Smooth muscle cell (in vitro differentiated cells): ENCODE measurements around the gene MRPS21. TPM values are rescaled to one million over a fixed set of nuclear protein-coding genes. Genes with fewer than 3 reads are reported as not detected.
A peak's percentile ranks its signal among the peaks of the same experiment; 100 is the strongest.
"Not testable (repeated sequence)": the region's sequence is repeated elsewhere in the genome, so short reads cannot be mapped to it uniquely, and the experiment has no call there.

Experiments used
- DNase-seq: peaks from one replicate; lab custom pipeline; 2025; ENCODE audit not compliant: unreplicated experiment; lab: John Stamatoyannopoulos, UW
- H2AFZ ChIP-seq: fragments of 200-600 bp; sonication (generic); 2 replicates; pipeline ENCODE4 v1.6.0; 2016; ENCODE audit warnings: antibody characterized with exemption, low read depth, mild to moderate bottlenecking
- H3F3A ChIP-seq: fragments of 200-600 bp; sonication (generic); 2 replicates; pipeline ENCODE4 v1.6.0; 2017; ENCODE audit warnings: antibody characterized with exemption, low read depth
- H3K27ac ChIP-seq: fragments of 200-600 bp; sonication (generic); 2 replicates; pipeline ENCODE4 v1.5.1; 2016; ENCODE audit warnings: low read depth, mild to moderate bottlenecking
- H3K27me3 ChIP-seq: fragments of 200-600 bp; sonication (generic); 2 replicates; pipeline ENCODE4 v1.6.1; 2016; ENCODE audit warnings: low read depth, mild to moderate bottlenecking
- H3K36me3 ChIP-seq: fragments of 200-600 bp; sonication (generic); 2 replicates; pipeline ENCODE4 v1.5.1; 2016; ENCODE audit warnings: low read depth
- H3K4me1 ChIP-seq: fragments of 200-600 bp; sonication (generic); 2 replicates; pipeline ENCODE4 v1.5.1; 2016; ENCODE audit warnings: low read depth
- H3K4me2 ChIP-seq: fragments of 200-600 bp; sonication (generic); 2 replicates; pipeline ENCODE4 v1.6.0; 2016; ENCODE audit warnings: mild to moderate bottlenecking
- H3K4me3 ChIP-seq: fragments of 200-600 bp; sonication (generic); 2 replicates; pipeline ENCODE4 v1.5.1; 2016; ENCODE audit warnings: mild to moderate bottlenecking
- H3K79me2 ChIP-seq: fragments of 200-600 bp; sonication (generic); 2 replicates; pipeline ENCODE4 v1.6.0; 2016; ENCODE audit warnings: low read depth, mild to moderate bottlenecking
- H3K9ac ChIP-seq: fragments of 200-600 bp; sonication (generic); 2 replicates; pipeline ENCODE4 v1.6.0; 2016; ENCODE audit warnings: low read depth
- H3K9me3 ChIP-seq: fragments of 200-600 bp; sonication (generic); replicated peaks from 2 replicates; pipeline ENCODE4 v1.5.1; 2016; ENCODE audit warnings: low read depth
- H4K20me1 ChIP-seq: fragments of 200-600 bp; sonication (generic); 2 replicates; pipeline ENCODE4 v1.6.0; 2016; ENCODE audit warnings: low read depth
- CTCF ChIP-seq: fragments of 200-600 bp; sonication (generic); IDR thresholded peaks from 2 replicates; pipeline ENCODE4 v1.5.1; 2017; ENCODE audit warnings: borderline replicate concordance, mild to moderate bottlenecking, antibody characterized with exemption; ENCODE audit not compliant: insufficient read depth, poor library complexity, severe bottlenecking
- WGBS: methylation state at CpG from one replicate; pipeline ENCODE4 v1.1.7; 2016; ENCODE audit warnings: low lambda C conversion rate; 5-methylcytosine and 5-hydroxymethylcytosine counted together
- polyA plus RNA-seq: library from polyadenylated mRNA; unstranded; fragments of >200 nt; fragmentation: Nextera tagmentation; extraction: Ambion mirVana; gene quantifications from 2 replicates; pipeline ENCODE4 v1.2.1, GENCODE V29; 2016
- total RNA-seq: library from RNA; depleted of rRNA; stranded (reverse); fragments of >200 nt; gene quantifications from 2 replicates; pipeline ENCODE4 v1.2.3, GENCODE V29; 2014

The MRPS21 gene
- total and polyA plus RNA-seq, 2 experiments from 2014 or later, result 53.8 to 85.9 TPM

- H4K20me1 ChIP-seq, result no peaks in the 10 kb centered on the region
- no peaks in the 10 kb centered on the region for H3K9me3 ChIP-seq
- peaks cover 12% of the 10 kb centered on the region for H3F3A ChIP-seq
- WGBS, result 89% methylated on average over 10 of the region's 10 CpGs
- H3K36me3 ChIP-seq, result no peaks in the 10 kb centered on the region
- no peaks in the 10 kb centered on the region for H3K4me1 ChIP-seq
- DNase-seq, result no peak
- no peak overlapping the region for H3K27ac ChIP-seq
- no peaks in the 10 kb centered on the region for H3K27me3 ChIP-seq
- no peak for TF ChIP-seq CTCF
- no peak overlapping the region for H3K9ac ChIP-seq
- H3K79me2 ChIP-seq, result no peaks in the 10 kb centered on the region
- H2AFZ ChIP-seq, result no peak overlapping the region
- H3K4me3 ChIP-seq, result no peak overlapping the region
- no peak overlapping the region for H3K4me2 ChIP-seq
These were observed 16.3 kb downstream of the MRPS21 start for GRCh38 chr1:150309758-150310508.

GRCh38 chr1:150311762-150312161, 18.1 kb downstream of the MRPS21 start:
- peaks cover 12% of the 10 kb centered on the region for H3F3A ChIP-seq
- no peak overlapping the region for H2AFZ ChIP-seq
- no peaks in the 10 kb centered on the region for H3K9me3 ChIP-seq
- H3K4me3 ChIP-seq, result no peak overlapping the region
- H3K36me3 ChIP-seq, result no peaks in the 10 kb centered on the region
- H3K27ac ChIP-seq, result no peak overlapping the region
- H4K20me1 ChIP-seq, result no peaks in the 10 kb centered on the region
- no peaks in the 10 kb centered on the region for H3K79me2 ChIP-seq
- H3K9ac ChIP-seq, result no peak overlapping the region
- no peak for DNase-seq
- no peak for TF ChIP-seq CTCF
- H3K27me3 ChIP-seq, result no peaks in the 10 kb centered on the region
- H3K4me2 ChIP-seq, result no peak overlapping the region
- 80% methylated on average over 2 of the region's 2 CpGs for WGBS
- no peaks in the 10 kb centered on the region for H3K4me1 ChIP-seq

GRCh38 chr1:150314691-150315090, 21.0 kb downstream of the MRPS21 start:
- H3K27me3 ChIP-seq, H3K4me2 ChIP-seq, H3K4me1 ChIP-seq, H3K4me3 ChIP-seq, H3K9ac ChIP-seq, DNase-seq, H2AFZ ChIP-seq, H4K20me1 ChIP-seq, H3F3A ChIP-seq, H3K79me2 ChIP-seq, H3K36me3 ChIP-seq, H3K27ac ChIP-seq, H3K9me3 ChIP-seq: not testable (repeated sequence)
- WGBS, result 94% methylated on average over 4 of the region's 4 CpGs

- no peaks in the 10 kb centered on the region for H3K9me3 ChIP-seq
- H3K4me3 ChIP-seq, result peak overlapping the region; percentile 96
- peak overlapping the region; percentile 85 for H3K9ac ChIP-seq
- no peak for DNase-seq
- 95% methylated on average over 8 of the region's 8 CpGs for WGBS
- TF ChIP-seq CTCF, result no peak
- H3K79me2 ChIP-seq, result peaks cover 30% of the 10 kb centered on the region
- H3K36me3 ChIP-seq, result no peaks in the 10 kb centered on the region
- peak overlapping the region; percentile 67 for H3K27ac ChIP-seq
- no peaks in the 10 kb centered on the region for H3F3A ChIP-seq
- peaks cover 7% of the 10 kb centered on the region for H3K4me1 ChIP-seq
- H3K27me3 ChIP-seq, result no peaks in the 10 kb centered on the region
- H4K20me1 ChIP-seq, result peaks cover 12% of the 10 kb centered on the region
- H2AFZ ChIP-seq, result peak overlapping the region; percentile 94
- H3K4me2 ChIP-seq, result peak overlapping the region; percentile 94
These were observed 27.0 kb downstream of the MRPS21 start for GRCh38 chr1:150320667-150320978.
